Mesenchymal stem cell (in vitro differentiated cells and primary cell): ENCODE results near the gene MZT2B.
"Not testable (repeated sequence)": the region's sequence is repeated elsewhere in the genome, so short reads cannot be mapped to it uniquely, and the experiment has no call there.

ENCODE experiments used
- DNase-seq: peaks from one replicate; pipeline ENCODE4 v3.0.0-alpha.2; 2013
- H2AFZ ChIP-seq: one replicate; pipeline ENCODE4 v1.6.1; 2013; ENCODE audit warnings: low read depth, mild to moderate bottlenecking, control low read depth, inconsistent platforms, low read length, moderate library complexity
- H2AK5ac ChIP-seq: 2 replicates; pipeline ENCODE4 v1.6.1; 2013; ENCODE audit warnings: low read length, moderate library complexity, mild to moderate bottlenecking, inconsistent platforms; ENCODE audit not compliant: severe bottlenecking
- H2BK120ac ChIP-seq: one replicate; pipeline ENCODE4 v1.6.1; 2013; ENCODE audit warnings: low read depth, mild to moderate bottlenecking, inconsistent platforms, low read length, moderate library complexity
- H2BK12ac ChIP-seq, 2 experiments: one replicate each; pipeline ENCODE4 v1.6.1; 2013; ENCODE audit warnings: inconsistent platforms in 2 of 2, low read length in 2 of 2, mild to moderate bottlenecking in 2 of 2, moderate library complexity in 2 of 2, control low read depth in 1 of 2
- H2BK15ac ChIP-seq: one replicate; pipeline ENCODE4 v1.6.1; 2013; ENCODE audit warnings: mild to moderate bottlenecking, low read depth, inconsistent platforms; ENCODE audit not compliant: poor library complexity, severe bottlenecking
- H2BK5ac ChIP-seq: 2 replicates; pipeline ENCODE4 v1.6.1; 2013; ENCODE audit warnings: low read depth, mild to moderate bottlenecking, low read length, control low read depth, inconsistent platforms; ENCODE audit not compliant: poor library complexity, severe bottlenecking
- H3K14ac ChIP-seq, 2 experiments: one replicate each; pipeline ENCODE4 v1.6.1; 2013; ENCODE audit warnings: inconsistent platforms in 2 of 2, low read length in 2 of 2, control low read depth in 1 of 2, mild to moderate bottlenecking in 1 of 2, moderate library complexity in 1 of 2
- H3K18ac ChIP-seq, 2 experiments: one replicate each; pipeline ENCODE4 v1.6.1; 2013; ENCODE audit warnings: inconsistent platforms in 2 of 2, low read length in 2 of 2, control low read depth in 1 of 2, low read depth in 1 of 2, mild to moderate bottlenecking in 1 of 2
- H3K23ac ChIP-seq, 2 experiments: one replicate each; pipeline ENCODE4 v1.6.1; 2013; ENCODE audit warnings: inconsistent platforms in 2 of 2, low read length in 2 of 2, mild to moderate bottlenecking in 2 of 2, moderate library complexity in 2 of 2, control low read depth in 1 of 2
- H3K27ac ChIP-seq: 2 replicates; pipeline ENCODE4 v1.5.1; 2013; ENCODE audit warnings: mild to moderate bottlenecking, moderate library complexity, low read length, control low read depth, inconsistent platforms; ENCODE audit not compliant: poor library complexity, severe bottlenecking
- H3K27me3 ChIP-seq, 2 experiments: 2 replicates each; pipeline versions ENCODE4 v1.6.1 to v1.7.0; 2013; ENCODE audit warnings: low read length in 2 of 2, mild to moderate bottlenecking in 2 of 2, moderate library complexity in 2 of 2, control low read depth in 1 of 2, inconsistent platforms in 1 of 2; ENCODE audit not compliant: control insufficient read depth in 1 of 2, insufficient read depth in 1 of 2
- H3K36me3 ChIP-seq, 2 experiments: 2 replicates each; pipeline versions ENCODE4 v1.6.1 to v1.7.0; 2013; ENCODE audit warnings: low read length in 2 of 2, control low read depth in 1 of 2, inconsistent platforms in 1 of 2, low read depth in 1 of 2, mild to moderate bottlenecking in 1 of 2; ENCODE audit not compliant: insufficient read depth in 2 of 2, control insufficient read depth in 1 of 2
- H3K4ac ChIP-seq, 2 experiments: one replicate each; pipeline ENCODE4 v1.6.1; 2013; ENCODE audit warnings: inconsistent platforms in 2 of 2, low read length in 2 of 2, mild to moderate bottlenecking in 2 of 2, moderate library complexity in 2 of 2, control low read depth in 1 of 2, low read depth in 1 of 2
- H3K4me1 ChIP-seq: 2 replicates; pipeline ENCODE4 v1.6.1; 2013; ENCODE audit warnings: low read depth, low read length, control low read depth; ENCODE audit not compliant: control insufficient read depth, insufficient read depth
- H3K4me2 ChIP-seq: 2 replicates; pipeline ENCODE4 v1.6.1; 2013; ENCODE audit warnings: low read length, mild to moderate bottlenecking, inconsistent platforms; ENCODE audit not compliant: poor library complexity, severe bottlenecking
- H3K4me3 ChIP-seq, 2 experiments: 2 replicates each; pipeline versions ENCODE4 v1.5.1 to v1.7.0; 2013; ENCODE audit warnings: low read length in 2 of 2, mild to moderate bottlenecking in 2 of 2, control low read depth in 1 of 2, low read depth in 1 of 2; ENCODE audit not compliant: insufficient read depth in 1 of 2
- H3K79me1 ChIP-seq: replicated peaks from 2 replicates; pipeline ENCODE4 v1.6.1; 2013; ENCODE audit warnings: mild to moderate bottlenecking, control low read depth, low read length, inconsistent platforms; ENCODE audit not compliant: poor library complexity, severe bottlenecking
- H3K9ac ChIP-seq: 2 replicates; pipeline ENCODE4 v1.7.0; 2013; ENCODE audit warnings: mild to moderate bottlenecking, low read length, moderate library complexity
- H3K9me3 ChIP-seq: 2 replicates; pipeline ENCODE4 v1.7.0; 2013; ENCODE audit warnings: mild to moderate bottlenecking, low read length; ENCODE audit not compliant: control insufficient read depth
- H4K8ac ChIP-seq: one replicate; pipeline ENCODE4 v1.6.1; 2013; ENCODE audit warnings: inconsistent platforms, mild to moderate bottlenecking, low read length, moderate library complexity
- H4K91ac ChIP-seq: one replicate; pipeline ENCODE4 v1.6.1; 2013; ENCODE audit warnings: mild to moderate bottlenecking, low read length, inconsistent platforms
- WGBS: methylation state at CpG from one replicate; pipeline ENCODE4 v1.1.7; 2013; ENCODE audit warnings: mixed read lengths; 5-methylcytosine and 5-hydroxymethylcytosine counted together

The MZT2B gene

DNA sequence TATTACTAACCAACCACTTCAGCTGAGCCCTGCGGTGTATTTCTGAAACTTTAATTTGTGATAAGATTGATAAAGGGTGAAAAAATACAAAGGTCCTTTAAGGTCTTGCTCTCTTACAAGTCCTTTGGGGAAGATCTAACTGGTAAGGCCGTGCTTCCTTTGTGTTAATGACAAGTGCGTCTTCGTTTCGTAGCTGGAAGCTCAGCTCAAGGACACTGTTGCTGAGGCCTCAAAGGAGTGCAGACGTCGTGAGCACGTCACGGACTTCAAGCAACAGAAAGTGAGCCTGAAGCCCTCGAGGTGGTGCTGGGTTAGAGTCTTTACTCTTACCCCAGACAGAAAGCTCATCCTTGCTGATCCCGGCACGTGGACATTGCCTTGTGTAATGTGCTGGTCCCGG lies 25.0 kb downstream of the MZT2B start:
- not testable (repeated sequence) for H3K4ac ChIP-seq, DNase-seq, H2AFZ ChIP-seq, H3K18ac ChIP-seq, H2BK12ac ChIP-seq, H3K14ac ChIP-seq, H3K23ac ChIP-seq, H3K36me3 ChIP-seq, H2AK5ac ChIP-seq, H4K91ac ChIP-seq, H3K79me1 ChIP-seq, H2BK15ac ChIP-seq, H2BK120ac ChIP-seq, H4K8ac ChIP-seq, H3K9me3 ChIP-seq, H3K27me3 ChIP-seq, H3K27ac ChIP-seq, H3K4me2 ChIP-seq, H2BK5ac ChIP-seq, H3K4me3 ChIP-seq, H3K4me1 ChIP-seq, H3K9ac ChIP-seq
- 95% methylated on average over 12 of the region's 13 CpGs for WGBS

DNA sequence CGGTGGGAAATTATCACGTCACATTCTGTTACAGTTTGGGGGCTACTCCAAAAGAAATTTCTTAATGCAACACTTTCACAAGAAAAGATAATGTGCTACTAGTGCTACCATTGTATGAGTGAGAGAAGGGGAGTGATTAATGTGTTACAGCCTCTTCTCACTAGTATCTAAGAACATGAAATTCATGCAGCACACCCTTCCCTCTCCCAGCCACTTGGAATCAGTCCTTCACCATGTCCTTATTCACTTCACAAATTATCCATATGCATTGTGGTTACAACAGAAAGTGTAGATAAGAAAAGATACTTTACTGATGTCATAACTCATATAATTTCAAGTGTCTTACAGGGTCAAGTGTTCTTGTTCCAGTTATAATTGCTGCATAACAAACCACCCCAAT lies 37.1 kb downstream of the MZT2B start:
- H3K27me3 ChIP-seq, H3K18ac ChIP-seq, H3K36me3 ChIP-seq, H3K79me1 ChIP-seq, H3K9ac ChIP-seq, H3K23ac ChIP-seq, DNase-seq, H3K27ac ChIP-seq, H3K9me3 ChIP-seq, H2BK15ac ChIP-seq, H3K4me1 ChIP-seq, H3K4ac ChIP-seq, H2BK5ac ChIP-seq, H2AFZ ChIP-seq, H2BK120ac ChIP-seq, H4K91ac ChIP-seq, H2AK5ac ChIP-seq, H3K4me3 ChIP-seq, H3K4me2 ChIP-seq, H2BK12ac ChIP-seq, H4K8ac ChIP-seq, H3K14ac ChIP-seq: not testable (repeated sequence)
- no CpG with 5 or more reads among the region's 2 CpGs for WGBS

DNA sequence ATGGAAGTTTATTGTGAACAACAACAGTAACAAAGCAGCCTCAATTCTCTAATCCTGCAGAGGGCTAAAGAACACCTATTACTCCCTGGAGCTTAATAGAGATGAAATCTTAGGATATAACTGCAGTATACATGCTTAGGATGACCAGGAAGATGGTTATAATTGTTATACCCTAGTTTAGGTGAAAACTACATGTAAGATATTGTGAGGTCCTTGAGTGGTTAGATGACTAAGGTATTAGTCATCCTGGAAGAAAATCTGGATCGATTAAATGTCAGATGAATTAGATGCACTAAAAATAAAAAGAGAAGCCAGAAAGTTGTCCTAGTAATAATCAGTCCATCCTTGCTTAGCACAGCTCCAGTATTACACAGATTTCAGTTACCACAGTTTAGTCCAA lies 38.4 kb downstream of the MZT2B start:
- H2BK15ac ChIP-seq, H3K9ac ChIP-seq, H3K23ac ChIP-seq: not testable (repeated sequence)

GRCh38 chr2:130222523-130222922 lies 40.5 kb downstream of the MZT2B start:
- not testable (repeated sequence) for H3K23ac ChIP-seq, H3K18ac ChIP-seq, H3K4me3 ChIP-seq, H3K36me3 ChIP-seq, DNase-seq, H3K4me2 ChIP-seq, H4K91ac ChIP-seq, H3K9ac ChIP-seq, H3K14ac ChIP-seq, H2BK15ac ChIP-seq, H3K4me1 ChIP-seq, H3K27ac ChIP-seq, H3K9me3 ChIP-seq, H3K79me1 ChIP-seq, H2BK120ac ChIP-seq, H3K4ac ChIP-seq, H2BK12ac ChIP-seq, H4K8ac ChIP-seq, H2AFZ ChIP-seq, H2BK5ac ChIP-seq, H2AK5ac ChIP-seq, H3K27me3 ChIP-seq
- WGBS: 72% methylated on average over 4 of the region's 4 CpGs

More for the DNA sequence above, 38.4 kb downstream of the MZT2B start:
- DNase-seq, H3K18ac ChIP-seq, H3K79me1 ChIP-seq, H2BK120ac ChIP-seq, H3K9me3 ChIP-seq, H3K4ac ChIP-seq, H2BK5ac ChIP-seq, H4K91ac ChIP-seq, H3K4me2 ChIP-seq, H3K14ac ChIP-seq, H2BK12ac ChIP-seq, H3K27ac ChIP-seq, H3K36me3 ChIP-seq, H2AK5ac ChIP-seq, H3K4me1 ChIP-seq, H2AFZ ChIP-seq, H3K27me3 ChIP-seq, H3K4me3 ChIP-seq, H4K8ac ChIP-seq: not testable (repeated sequence)
- no CpG with 5 or more reads among the region's 1 CpG for WGBS
